Osteocyte (in vitro differentiated cells): ENCODE results near the gene ODC1. TPM values are rescaled to one million over a fixed set of nuclear protein-coding genes. Genes with fewer than 3 reads are reported as not detected.

ENCODE experiments used
- DNase-seq: peaks from one replicate; pipeline ENCODE4 v3.0.0; 2021; ENCODE audit warnings: mixed read lengths; ENCODE audit not compliant: unreplicated experiment; ENCODE audit errors: extremely low spot score
- H3K27ac Mint-ChIP-seq: one replicate; pipeline ENCODE4 v1.8.0; 2021; ENCODE audit warnings: mild to moderate bottlenecking, mixed read lengths; ENCODE audit not compliant: unreplicated experiment
- H3K27me3 Mint-ChIP-seq: one replicate; pipeline ENCODE4 v1.8.0; 2021; ENCODE audit warnings: mixed read lengths; ENCODE audit not compliant: unreplicated experiment
- H3K36me3 Mint-ChIP-seq: one replicate; pipeline ENCODE4 v1.8.0; 2021; ENCODE audit warnings: mixed read lengths; ENCODE audit not compliant: unreplicated experiment
- H3K4me1 Mint-ChIP-seq: one replicate; pipeline ENCODE4 v1.8.0; 2021; ENCODE audit warnings: mixed read lengths; ENCODE audit not compliant: unreplicated experiment
- H3K4me3 Mint-ChIP-seq: one replicate; pipeline ENCODE4 v1.8.0; 2021; ENCODE audit warnings: mild to moderate bottlenecking, moderate library complexity, mixed read lengths; ENCODE audit not compliant: unreplicated experiment
- H3K9me3 Mint-ChIP-seq: one replicate; pipeline ENCODE4 v1.8.0; 2021; ENCODE audit warnings: mixed read lengths; ENCODE audit not compliant: unreplicated experiment
- CTCF ChIP-seq: fragments of 200-600 bp; sonication (generic); IDR thresholded peaks from 2 replicates; pipeline ENCODE4 v1.5.0; 2021; ENCODE audit warnings: antibody characterized with exemption, mild to moderate bottlenecking, moderate library complexity
- total RNA-seq: library from RNA; stranded (reverse); gene quantifications from 2 replicates; pipeline ENCODE4 v1.2.1, GENCODE V29; 2021

The ODC1 gene
- total RNA-seq, 1 donor from 2014 or later: 44.8 TPM

GRCh38 chr2:10477443-10478297 lies 29.5 kb upstream of the ODC1 start:
- Mint-ChIP-seq H3K36me3 (no peaks in the 10 kb centered on the region), H3K4me3 (no peak overlapping the region), H3K9me3 (no peaks in the 10 kb centered on the region), H3K27ac (no peak overlapping the region), H3K27me3 (peaks cover 42% of the 10 kb centered on the region), H3K4me1 (no peaks in the 10 kb centered on the region)
- TF ChIP-seq CTCF: no peak
- DNase-seq: no peak

DNA sequence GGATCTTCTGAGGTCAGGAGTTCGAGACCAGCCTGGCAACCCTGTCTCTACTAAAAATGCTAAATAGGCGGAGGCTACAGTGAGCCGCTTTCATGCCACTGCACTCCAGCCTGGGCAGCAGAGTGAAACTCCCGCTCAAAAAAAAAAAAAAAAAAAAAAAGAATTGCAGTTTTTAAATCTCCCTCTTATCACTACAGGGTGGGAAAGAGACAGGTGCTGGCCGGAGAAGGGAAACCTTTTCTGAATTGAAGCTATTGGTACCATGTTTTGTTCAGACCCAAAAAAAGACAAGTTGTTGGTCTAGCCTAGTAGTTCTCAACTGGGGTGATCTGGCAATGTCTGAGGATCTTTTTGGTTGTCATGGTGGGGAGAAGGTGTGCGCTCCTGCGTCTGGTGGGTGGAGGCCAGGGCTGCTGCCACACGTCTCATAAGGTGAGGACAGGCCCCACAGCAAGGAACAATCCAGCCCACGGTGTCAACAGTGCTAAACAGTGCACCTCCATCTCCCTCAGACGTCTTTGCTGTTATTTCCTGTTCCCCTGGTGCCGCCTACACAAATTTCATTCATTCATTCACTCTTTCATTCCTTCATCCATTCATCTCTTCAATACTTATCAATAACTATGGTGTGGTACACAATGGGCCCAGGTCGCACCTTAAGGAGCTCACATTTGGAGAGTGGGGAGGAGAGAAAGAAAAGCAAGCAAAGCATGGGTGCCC lies 28.8 kb upstream of the ODC1 start:
- no peaks in the 10 kb centered on the region for H3K36me3 Mint-ChIP-seq
- TF ChIP-seq CTCF: no peak
- no peaks in the 10 kb centered on the region for H3K9me3 Mint-ChIP-seq
- DNase-seq: no peak
- peaks cover 35% of the 10 kb centered on the region for H3K27me3 Mint-ChIP-seq
- H3K4me1 Mint-ChIP-seq: no peaks in the 10 kb centered on the region
- H3K27ac Mint-ChIP-seq: no peak overlapping the region
- no peak overlapping the region for H3K4me3 Mint-ChIP-seq

DNA sequence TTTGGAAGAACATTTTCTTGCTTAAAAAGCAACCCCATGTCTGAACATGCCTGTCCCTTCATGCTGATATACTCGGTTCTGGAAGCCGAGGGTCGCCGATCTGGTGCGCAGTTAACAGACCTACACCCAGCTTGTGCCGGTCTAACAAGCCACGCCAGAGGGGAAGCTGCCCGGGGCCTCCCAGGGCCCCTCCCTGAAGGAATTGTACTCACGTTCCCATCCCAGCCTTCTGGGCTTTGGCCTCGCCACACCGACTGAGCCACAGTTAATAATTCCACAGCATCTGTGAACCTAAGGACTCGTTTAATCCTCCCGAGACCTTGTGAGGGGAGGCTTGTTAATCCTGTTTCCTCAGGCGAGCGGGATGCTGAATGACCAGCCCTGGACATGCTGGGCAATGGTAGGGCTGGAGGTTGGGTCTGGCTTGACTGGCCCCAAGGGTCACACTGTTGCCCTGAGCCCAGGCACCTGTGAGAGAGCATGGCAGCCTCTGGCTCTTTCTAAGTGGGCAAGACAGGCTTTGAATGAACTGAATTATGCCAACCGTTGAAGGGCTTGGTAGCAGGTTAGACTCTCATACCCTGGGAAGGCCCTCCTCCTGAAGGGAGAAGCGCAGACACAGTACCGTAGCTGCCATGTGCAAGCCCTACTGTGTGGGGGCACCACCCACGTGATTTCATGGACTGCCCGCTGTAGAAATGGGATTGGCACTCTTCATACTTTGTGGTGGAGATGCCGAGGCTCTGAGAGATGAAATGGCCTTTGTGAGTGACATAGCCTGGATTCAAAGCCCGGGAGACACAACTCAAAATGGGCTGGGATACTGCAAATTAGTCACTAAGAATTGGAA lies 27.9 kb upstream of the ODC1 start:
- no peak overlapping the region for H3K4me3 Mint-ChIP-seq

DNA sequence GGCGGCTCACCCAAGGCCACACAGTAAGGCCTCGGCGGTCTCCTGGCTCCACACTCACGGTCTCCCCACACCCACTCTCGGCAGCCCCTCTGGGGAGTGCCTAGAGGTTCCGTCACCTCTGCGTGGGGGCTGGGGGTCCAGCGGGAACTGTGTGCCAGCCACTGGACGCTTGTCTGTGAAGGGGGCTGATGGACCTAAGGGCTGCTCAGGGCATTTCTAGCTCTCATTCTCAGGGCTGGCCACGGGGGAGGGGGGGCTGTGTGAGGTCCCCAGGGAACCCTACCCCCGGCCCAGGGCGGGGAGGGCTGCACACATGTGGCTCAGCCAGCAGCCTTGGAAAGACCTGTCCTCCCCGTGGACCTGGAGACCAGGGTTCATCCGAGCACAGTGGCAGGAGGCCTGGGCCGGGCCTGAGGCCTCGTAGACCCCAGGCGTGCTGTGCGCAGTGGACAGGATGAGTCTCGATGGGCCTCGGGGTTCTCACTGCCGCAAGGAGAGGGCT lies 27.1 kb upstream of the ODC1 start:
- Mint-ChIP-seq H3K27me3 (peaks cover 22% of the 10 kb centered on the region), H3K4me1 (no peaks in the 10 kb centered on the region), H3K27ac (no peak overlapping the region), H3K9me3 (no peaks in the 10 kb centered on the region), H3K36me3 (no peaks in the 10 kb centered on the region), H3K4me3 (no peak overlapping the region)
- no peak for TF ChIP-seq CTCF
- no peak for DNase-seq

More for the DNA sequence above, 27.9 kb upstream of the ODC1 start:
- peaks cover 28% of the 10 kb centered on the region for H3K27me3 Mint-ChIP-seq
- no peak overlapping the region for H3K27ac Mint-ChIP-seq
- no peaks in the 10 kb centered on the region for H3K36me3 Mint-ChIP-seq
- no peaks in the 10 kb centered on the region for H3K4me1 Mint-ChIP-seq
- DNase-seq: no peak
- TF ChIP-seq CTCF: no peak
- H3K9me3 Mint-ChIP-seq: no peaks in the 10 kb centered on the region
